LNCaP clone FGC (cell line): ENCODE data around the gene PLOD3.

Experiments used
- DNase-seq: peaks from one replicate; pipeline ENCODE4 v3.0.0-alpha.2; 2011; ENCODE audit warnings: low read depth
- H3K4me3 ChIP-seq: 2 replicates; pipeline ENCODE4 v1.5.1; 2011; ENCODE audit warnings: mild to moderate bottlenecking, low read depth, low read length, control low read depth
- TF ChIP-seq, protein P1 (sequence below): IDR thresholded peaks from 2 replicates; pipeline ENCODE4 v1.5.1; 2012; ENCODE audit warnings: mild to moderate bottlenecking; ENCODE audit not compliant: control insufficient read depth, insufficient read depth; ENCODE audit errors: extremely low read depth

PLOD3 gene

GRCh38 chr7:101232141-101232850 lies 14.9 kb upstream of the PLOD3 start:
- peak; percentile 41 for DNase-seq
- TF ChIP-seq, protein P1, sequence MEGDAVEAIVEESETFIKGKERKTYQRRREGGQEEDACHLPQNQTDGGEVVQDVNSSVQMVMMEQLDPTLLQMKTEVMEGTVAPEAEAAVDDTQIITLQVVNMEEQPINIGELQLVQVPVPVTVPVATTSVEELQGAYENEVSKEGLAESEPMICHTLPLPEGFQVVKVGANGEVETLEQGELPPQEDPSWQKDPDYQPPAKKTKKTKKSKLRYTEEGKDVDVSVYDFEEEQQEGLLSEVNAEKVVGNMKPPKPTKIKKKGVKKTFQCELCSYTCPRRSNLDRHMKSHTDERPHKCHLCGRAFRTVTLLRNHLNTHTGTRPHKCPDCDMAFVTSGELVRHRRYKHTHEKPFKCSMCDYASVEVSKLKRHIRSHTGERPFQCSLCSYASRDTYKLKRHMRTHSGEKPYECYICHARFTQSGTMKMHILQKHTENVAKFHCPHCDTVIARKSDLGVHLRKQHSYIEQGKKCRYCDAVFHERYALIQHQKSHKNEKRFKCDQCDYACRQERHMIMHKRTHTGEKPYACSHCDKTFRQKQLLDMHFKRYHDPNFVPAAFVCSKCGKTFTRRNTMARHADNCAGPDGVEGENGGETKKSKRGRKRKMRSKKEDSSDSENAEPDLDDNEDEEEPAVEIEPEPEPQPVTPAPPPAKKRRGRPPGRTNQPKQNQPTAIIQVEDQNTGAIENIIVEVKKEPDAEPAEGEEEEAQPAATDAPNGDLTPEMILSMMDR = no peak
- H3K4me3 ChIP-seq = peak overlapping the region; percentile 51

GRCh38 chr7:101231644-101232043 lies 14.3 kb upstream of the PLOD3 start:
- TF ChIP-seq, protein P1 = no peak
- no peak for DNase-seq
- peak overlapping the region; percentile 51 for H3K4me3 ChIP-seq

DNA sequence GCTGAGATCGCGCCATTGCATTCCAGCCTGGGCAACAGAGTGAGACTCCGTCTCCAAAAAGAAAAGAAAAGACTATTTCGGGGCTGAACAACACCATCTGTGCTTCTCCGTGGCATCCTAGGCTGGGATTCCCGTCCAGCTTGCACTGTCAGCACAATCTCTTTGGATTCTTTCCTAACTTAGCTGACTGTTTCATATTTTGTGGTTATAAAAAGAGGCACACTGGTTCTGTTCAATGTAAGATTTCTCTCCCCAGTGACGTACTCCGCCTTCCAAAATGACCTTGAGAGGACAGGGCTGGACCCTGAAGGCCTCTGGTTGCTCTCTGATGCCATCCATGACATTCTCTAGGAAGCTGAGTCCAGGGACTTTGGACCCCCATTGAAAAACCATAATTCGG lies 9.3 kb upstream of the PLOD3 start:
- H3K4me3 ChIP-seq = no peak overlapping the region
- DNase-seq = no peak
- TF ChIP-seq, protein P1 = no peak

GRCh38 chr7:101225650-101226049 lies 8.3 kb upstream of the PLOD3 start:
- no peak for DNase-seq
- H3K4me3 ChIP-seq = no peak overlapping the region
- TF ChIP-seq, protein P1 = no peak

DNA sequence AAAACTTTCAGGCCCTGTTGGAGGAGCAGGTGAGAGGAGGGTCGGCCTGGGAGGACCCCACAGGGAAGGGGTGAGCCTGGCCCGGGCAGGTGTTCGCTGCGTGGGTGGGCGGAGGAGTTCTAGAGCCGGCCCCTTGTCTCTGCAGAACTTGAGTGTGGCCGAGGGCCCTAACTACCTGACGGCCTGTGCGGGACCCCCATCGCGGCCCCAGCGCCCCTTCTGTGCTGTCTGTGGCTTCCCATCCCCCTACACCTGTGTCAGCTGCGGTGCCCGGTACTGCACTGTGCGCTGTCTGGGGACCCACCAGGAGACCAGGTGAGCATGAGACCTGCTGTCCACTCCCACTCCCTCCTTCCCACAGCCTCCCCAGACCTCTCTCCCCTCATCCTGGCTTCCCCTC lies 6.1 kb upstream of the PLOD3 start:
- H3K4me3 ChIP-seq = no peak overlapping the region
- DNase-seq = no peak
- TF ChIP-seq, protein P1 = no peak

DNA sequence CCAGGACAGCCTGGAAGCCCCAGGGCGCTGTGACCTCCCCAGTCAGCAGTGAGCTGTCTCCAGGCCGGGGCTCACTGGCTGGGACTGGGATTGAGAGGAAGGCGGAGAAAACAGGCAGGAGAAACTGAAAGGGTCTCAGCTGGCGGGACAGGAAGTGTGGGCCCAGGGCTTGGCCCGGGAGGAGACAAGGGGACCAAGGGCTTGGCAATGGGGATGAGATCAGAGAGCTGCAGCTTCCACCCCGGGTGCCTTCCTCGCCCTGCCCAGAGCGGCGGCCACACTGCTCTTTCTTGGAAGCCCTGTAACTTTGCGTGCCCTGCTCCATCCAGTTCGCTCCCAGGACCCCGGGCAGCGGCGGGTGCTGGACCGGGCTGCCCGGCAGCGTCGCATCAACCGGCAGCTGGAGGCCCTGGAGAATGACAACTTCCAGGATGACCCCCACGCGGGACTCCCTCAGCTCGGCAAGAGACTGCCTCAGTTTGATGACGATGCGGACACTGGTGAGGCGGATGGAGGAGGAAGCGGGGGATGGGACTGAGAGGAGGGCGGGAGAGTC lies 5.0 kb upstream of the PLOD3 start:
- H3K4me3 ChIP-seq = no peak overlapping the region
- DNase-seq = no peak
- TF ChIP-seq, protein P1 = no peak

DNA sequence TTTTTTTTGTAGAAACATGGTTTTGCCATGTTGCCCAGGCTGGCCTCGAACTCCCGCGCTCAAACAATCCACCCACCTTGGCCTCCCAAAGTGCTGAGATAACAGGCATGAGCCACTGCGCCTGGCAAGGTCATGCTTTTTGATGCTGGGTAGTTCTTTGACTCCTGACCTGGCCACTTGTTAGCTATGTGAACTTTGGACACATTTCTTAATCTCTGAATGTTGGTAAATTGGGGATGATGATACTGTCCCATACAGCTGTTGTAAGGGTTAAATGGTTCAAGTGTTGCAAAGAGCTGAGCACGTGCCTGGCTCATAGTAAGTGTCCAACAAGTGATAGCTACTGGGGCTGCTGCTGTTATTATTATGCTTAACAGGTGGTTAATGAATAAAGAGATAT lies 2.9 kb upstream of the PLOD3 start:
- DNase-seq = no peak

More for the DNA sequence above, 2.9 kb upstream of the PLOD3 start:
- TF ChIP-seq, protein P1 = no peak
- no peak overlapping the region for H3K4me3 ChIP-seq
